ENCODE measurements around the gene ENAH.

ENAH gene

GRCh38 chr1:225592362-225593025 is 60.4 kb downstream of the ENAH start:
- no peak for TF ChIP-seq TEAD4 (IDR thresholded peaks at IDR 0.05)
- no peak for TF ChIP-seq USF1 (IDR thresholded peaks at IDR 0.05)
- TF ChIP-seq YY1 (IDR thresholded peaks at IDR 0.05; ENCODE audit: low read depth): no peak
- TF ChIP-seq CEBPB (IDR thresholded peaks at IDR 0.05): no peak
- TF ChIP-seq TAF1 (IDR thresholded peaks at IDR 0.05; ENCODE audit: low read depth): no peak
- no peak for TF ChIP-seq NFIC (IDR thresholded peaks at IDR 0.05)
- TF ChIP-seq CREB1 (IDR thresholded peaks at IDR 0.05; ENCODE audit: low read depth): no peak
- no peak for TF ChIP-seq ZBTB7A (IDR thresholded peaks at IDR 0.05; ENCODE audit: low read depth)
- no peak for TF ChIP-seq RAD21 (IDR thresholded peaks at IDR 0.05; ENCODE audit: low read depth)
- TF ChIP-seq EGR1 (IDR thresholded peaks at IDR 0.05): no peak
- TF ChIP-seq, protein P1, sequence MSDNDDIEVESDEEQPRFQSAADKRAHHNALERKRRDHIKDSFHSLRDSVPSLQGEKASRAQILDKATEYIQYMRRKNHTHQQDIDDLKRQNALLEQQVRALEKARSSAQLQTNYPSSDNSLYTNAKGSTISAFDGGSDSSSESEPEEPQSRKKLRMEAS (IDR thresholded peaks at IDR 0.05): no peak
- no peak for TF ChIP-seq EP300 (IDR thresholded peaks at IDR 0.05; ENCODE audit: borderline replicate concordance)
- TF ChIP-seq, protein P2, sequence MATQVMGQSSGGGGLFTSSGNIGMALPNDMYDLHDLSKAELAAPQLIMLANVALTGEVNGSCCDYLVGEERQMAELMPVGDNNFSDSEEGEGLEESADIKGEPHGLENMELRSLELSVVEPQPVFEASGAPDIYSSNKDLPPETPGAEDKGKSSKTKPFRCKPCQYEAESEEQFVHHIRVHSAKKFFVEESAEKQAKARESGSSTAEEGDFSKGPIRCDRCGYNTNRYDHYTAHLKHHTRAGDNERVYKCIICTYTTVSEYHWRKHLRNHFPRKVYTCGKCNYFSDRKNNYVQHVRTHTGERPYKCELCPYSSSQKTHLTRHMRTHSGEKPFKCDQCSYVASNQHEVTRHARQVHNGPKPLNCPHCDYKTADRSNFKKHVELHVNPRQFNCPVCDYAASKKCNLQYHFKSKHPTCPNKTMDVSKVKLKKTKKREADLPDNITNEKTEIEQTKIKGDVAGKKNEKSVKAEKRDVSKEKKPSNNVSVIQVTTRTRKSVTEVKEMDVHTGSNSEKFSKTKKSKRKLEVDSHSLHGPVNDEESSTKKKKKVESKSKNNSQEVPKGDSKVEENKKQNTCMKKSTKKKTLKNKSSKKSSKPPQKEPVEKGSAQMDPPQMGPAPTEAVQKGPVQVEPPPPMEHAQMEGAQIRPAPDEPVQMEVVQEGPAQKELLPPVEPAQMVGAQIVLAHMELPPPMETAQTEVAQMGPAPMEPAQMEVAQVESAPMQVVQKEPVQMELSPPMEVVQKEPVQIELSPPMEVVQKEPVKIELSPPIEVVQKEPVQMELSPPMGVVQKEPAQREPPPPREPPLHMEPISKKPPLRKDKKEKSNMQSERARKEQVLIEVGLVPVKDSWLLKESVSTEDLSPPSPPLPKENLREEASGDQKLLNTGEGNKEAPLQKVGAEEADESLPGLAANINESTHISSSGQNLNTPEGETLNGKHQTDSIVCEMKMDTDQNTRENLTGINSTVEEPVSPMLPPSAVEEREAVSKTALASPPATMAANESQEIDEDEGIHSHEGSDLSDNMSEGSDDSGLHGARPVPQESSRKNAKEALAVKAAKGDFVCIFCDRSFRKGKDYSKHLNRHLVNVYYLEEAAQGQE (IDR thresholded peaks at IDR 0.05; ENCODE audit: low read depth): no peak

DNA sequence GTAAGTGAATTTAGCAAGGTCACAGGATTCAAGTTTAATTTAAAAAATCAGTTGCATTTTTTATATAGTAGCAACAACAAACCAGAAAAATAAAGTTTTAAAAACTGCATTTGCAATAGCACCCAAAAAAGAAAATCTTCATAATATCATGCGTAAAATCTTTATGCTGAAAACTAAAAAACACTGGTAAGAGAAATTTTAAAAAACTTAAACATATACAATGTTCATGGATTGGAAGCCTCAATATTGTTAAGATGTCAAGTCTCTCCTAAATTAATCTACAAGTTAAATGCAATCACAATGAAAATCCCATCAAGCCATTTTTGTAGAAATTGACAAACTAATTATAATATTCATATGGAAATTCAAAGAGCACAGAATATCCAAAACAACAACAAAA is 65.6 kb downstream of the ENAH start:
- no peak for TF ChIP-seq EGR1 (IDR thresholded peaks at IDR 0.05)
- TF ChIP-seq RAD21 (IDR thresholded peaks at IDR 0.05; ENCODE audit: low read depth): no peak
- no peak for TF ChIP-seq NFIC (IDR thresholded peaks at IDR 0.05)
- no peak for TF ChIP-seq CREB1 (IDR thresholded peaks at IDR 0.05; ENCODE audit: low read depth)
- no peak for TF ChIP-seq CEBPB (IDR thresholded peaks at IDR 0.05)
- TF ChIP-seq, protein P1 (IDR thresholded peaks at IDR 0.05): no peak
- TF ChIP-seq TAF1 (IDR thresholded peaks at IDR 0.05; ENCODE audit: low read depth): no peak
- TF ChIP-seq EP300 (IDR thresholded peaks at IDR 0.05; ENCODE audit: borderline replicate concordance): no peak
- TF ChIP-seq YY1 (IDR thresholded peaks at IDR 0.05; ENCODE audit: low read depth): no peak
- TF ChIP-seq, protein P2 (IDR thresholded peaks at IDR 0.05; ENCODE audit: low read depth): no peak
- TF ChIP-seq TEAD4 (IDR thresholded peaks at IDR 0.05): no peak
- no peak for TF ChIP-seq USF1 (IDR thresholded peaks at IDR 0.05)
- no peak for TF ChIP-seq ZBTB7A (IDR thresholded peaks at IDR 0.05; ENCODE audit: low read depth)
- no peak for TF ChIP-seq FOXM1 (IDR thresholded peaks at IDR 0.05; ENCODE audit: borderline replicate concordance, low read depth)
- no peak for TF ChIP-seq TCF12 (IDR thresholded peaks at IDR 0.05; ENCODE audit: low read depth)

DNA sequence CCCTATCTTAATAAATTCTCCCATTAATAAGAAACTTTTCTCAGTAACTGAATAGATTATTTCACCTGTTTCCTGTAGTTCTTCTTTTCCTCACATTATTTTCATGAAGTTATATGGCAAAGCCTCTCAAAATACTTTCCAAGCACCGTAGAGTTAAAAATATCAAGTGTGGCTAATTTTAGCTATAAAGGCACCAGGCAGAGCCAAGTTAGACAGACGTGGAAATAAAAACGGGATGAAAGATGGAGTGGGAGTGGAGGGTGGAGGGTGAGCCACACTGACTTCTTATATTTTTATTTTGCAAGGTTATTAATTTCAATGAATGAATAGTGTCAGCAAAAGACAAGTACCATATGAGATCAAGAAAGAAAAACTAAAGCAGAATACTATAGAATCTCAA is 71.7 kb downstream of the ENAH start:
- no peak for TF ChIP-seq TEAD4 (IDR thresholded peaks at IDR 0.05)
- TF ChIP-seq EGR1 (IDR thresholded peaks at IDR 0.05): no peak
- TF ChIP-seq YY1 (IDR thresholded peaks at IDR 0.05; ENCODE audit: low read depth): no peak
- TF ChIP-seq CEBPB (IDR thresholded peaks at IDR 0.05): no peak
- no peak for TF ChIP-seq CREB1 (IDR thresholded peaks at IDR 0.05; ENCODE audit: low read depth)
- TF ChIP-seq USF1 (IDR thresholded peaks at IDR 0.05): no peak
- TF ChIP-seq, protein P1 (IDR thresholded peaks at IDR 0.05): no peak
- no peak for TF ChIP-seq TCF12 (IDR thresholded peaks at IDR 0.05; ENCODE audit: low read depth)
- TF ChIP-seq RAD21 (IDR thresholded peaks at IDR 0.05; ENCODE audit: low read depth): no peak
- TF ChIP-seq FOXM1 (IDR thresholded peaks at IDR 0.05; ENCODE audit: borderline replicate concordance, low read depth): no peak
- no peak for TF ChIP-seq ZBTB7A (IDR thresholded peaks at IDR 0.05; ENCODE audit: low read depth)
- TF ChIP-seq, protein P2 (IDR thresholded peaks at IDR 0.05; ENCODE audit: low read depth): no peak

All from Ishikawa (cell line).